ENCODE data around the gene LTB4R. TPM values are rescaled to one million over a fixed set of nuclear protein-coding genes. Genes with fewer than 3 reads are reported as not detected.

Gene LTB4R
- total and polyA plus RNA-seq, 10 donors = 13.9 to 50.4 (median 32.1) TPM

DNA sequence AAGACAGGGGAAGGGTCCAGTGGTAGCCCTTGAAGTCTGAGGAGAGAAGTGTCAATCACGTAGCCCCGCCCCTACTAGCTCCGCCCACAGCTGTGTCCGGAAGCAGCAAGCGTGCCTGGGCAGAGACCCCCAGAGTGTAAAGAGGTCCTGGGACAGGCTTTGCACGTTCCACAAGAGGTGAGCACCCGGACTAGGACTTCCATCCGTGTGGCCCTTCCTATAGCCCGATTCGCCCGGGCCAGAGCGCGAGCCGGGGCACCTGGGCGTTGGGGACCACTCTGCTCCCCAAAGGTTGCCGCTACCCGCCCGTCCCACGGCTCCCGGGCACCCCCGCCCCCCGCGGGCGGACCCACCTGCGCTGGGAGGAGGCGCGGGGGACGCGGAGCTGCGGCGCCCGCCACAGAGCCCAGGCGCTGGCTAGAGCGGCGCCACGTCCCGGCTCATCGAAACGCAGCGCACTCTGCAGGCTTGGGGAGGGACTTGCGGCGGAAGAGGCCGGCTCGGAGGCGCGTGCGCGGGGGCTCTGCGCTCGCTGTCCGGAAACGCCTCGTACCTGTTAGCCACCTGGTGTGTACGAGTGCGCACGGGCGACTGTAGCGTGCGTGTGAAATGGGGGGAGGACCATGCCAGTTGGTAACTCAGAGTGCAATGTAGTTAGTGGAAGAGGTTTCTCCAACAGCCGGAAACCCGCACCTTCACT is 40.0 kb upstream of the LTB4R start, which contains the start of gene RABGGTA:
TSS of gene RABGGTA (minus strand) at position 464 of the 700 bp plus-strand sequence. CDS start 482 bp downstream, outside the sequence.
- Histone ChIP-seq H3K27me3 (replicated peaks in 1 of 7) (no peaks in the 10 kb centered on the region), H3K4me1 (peaks cover 7 to 67% (median 50%) of the 10 kb centered on the region in 6 donors), H3K4me3 (peak within 1 kb of the TSS; percentile 46 to 82 (median 68)), H3K36me3 (peaks cover 0 to 40% (median 31%) of the 10 kb centered on the region in 6 donors), H3K9me3 (no peaks in the 10 kb centered on the region), H3K27ac (peak within 1 kb of the TSS; percentile 87 to 100 (median 99))
- intact Hi-C loops (cut with DNase I; ENCODE audit: low total_unique reads) = no loop called here
- WGBS, 5 donors = 0 to 1% (median 0%) methylated on average over 38 to 61 of the region's 61 CpGs
- peak; percentile 99 for DNase-seq
- TF ChIP-seq, protein P1, sequence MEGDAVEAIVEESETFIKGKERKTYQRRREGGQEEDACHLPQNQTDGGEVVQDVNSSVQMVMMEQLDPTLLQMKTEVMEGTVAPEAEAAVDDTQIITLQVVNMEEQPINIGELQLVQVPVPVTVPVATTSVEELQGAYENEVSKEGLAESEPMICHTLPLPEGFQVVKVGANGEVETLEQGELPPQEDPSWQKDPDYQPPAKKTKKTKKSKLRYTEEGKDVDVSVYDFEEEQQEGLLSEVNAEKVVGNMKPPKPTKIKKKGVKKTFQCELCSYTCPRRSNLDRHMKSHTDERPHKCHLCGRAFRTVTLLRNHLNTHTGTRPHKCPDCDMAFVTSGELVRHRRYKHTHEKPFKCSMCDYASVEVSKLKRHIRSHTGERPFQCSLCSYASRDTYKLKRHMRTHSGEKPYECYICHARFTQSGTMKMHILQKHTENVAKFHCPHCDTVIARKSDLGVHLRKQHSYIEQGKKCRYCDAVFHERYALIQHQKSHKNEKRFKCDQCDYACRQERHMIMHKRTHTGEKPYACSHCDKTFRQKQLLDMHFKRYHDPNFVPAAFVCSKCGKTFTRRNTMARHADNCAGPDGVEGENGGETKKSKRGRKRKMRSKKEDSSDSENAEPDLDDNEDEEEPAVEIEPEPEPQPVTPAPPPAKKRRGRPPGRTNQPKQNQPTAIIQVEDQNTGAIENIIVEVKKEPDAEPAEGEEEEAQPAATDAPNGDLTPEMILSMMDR (IDR thresholded peaks at IDR 0.05 in 8 of 11, conservative IDR thresholded peaks at IDR 0.05 in 3 of 11) = peak; percentile 63 to 93 (median 83)
- TF ChIP-seq POLR2AphosphoS5 (IDR thresholded peaks at IDR 0.05) (peak; percentile 93 to 96 (median 95)), POLR2A (IDR thresholded peaks at IDR 0.05) (peak; percentile 8 to 49 (median 48))

DNA sequence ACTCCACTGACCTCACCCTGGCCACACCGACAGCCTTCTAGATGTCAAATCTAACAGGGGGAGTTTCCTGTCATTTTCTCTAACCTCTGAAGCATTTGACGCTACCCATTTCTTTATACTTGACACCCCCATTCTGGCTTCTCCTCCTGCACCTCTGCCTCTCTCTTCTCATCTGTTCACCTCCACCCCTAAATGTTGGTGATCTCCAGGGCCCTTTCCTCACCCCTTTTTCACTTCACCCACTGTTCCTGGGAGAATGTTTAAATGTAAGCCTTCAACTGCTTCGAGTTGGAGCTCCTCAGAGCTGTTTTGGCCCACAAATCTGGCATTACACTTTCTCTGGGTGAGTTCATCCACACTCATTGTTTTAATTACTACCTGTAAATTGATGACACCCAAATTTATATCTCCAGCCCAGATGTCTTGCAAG is 39.5 kb upstream of the LTB4R start:
- Histone ChIP-seq H3K27me3 (replicated peaks in 1 of 7) (no peaks in the 10 kb centered on the region), H3K27ac (peak overlapping the region; percentile 87 to 100 (median 99)), H3K36me3 (peaks cover 0 to 34% (median 26%) of the 10 kb centered on the region in 6 donors), H3K4me3 (peak overlapping the region; percentile 46 to 82 (median 68)), H3K9me3 (no peaks in the 10 kb centered on the region), H3K4me1 (peaks cover 7 to 73% (median 55%) of the 10 kb centered on the region in 6 donors)
- no peak for DNase-seq
- 12 to 24% (median 20%) methylated on average over 3 of the region's 3 CpGs for WGBS, 5 donors
- intact Hi-C loops (cut with DNase I; ENCODE audit: low total_unique reads) = no loop called here
- TF ChIP-seq POLR2A (IDR thresholded peaks at IDR 0.05) = no peak

DNA sequence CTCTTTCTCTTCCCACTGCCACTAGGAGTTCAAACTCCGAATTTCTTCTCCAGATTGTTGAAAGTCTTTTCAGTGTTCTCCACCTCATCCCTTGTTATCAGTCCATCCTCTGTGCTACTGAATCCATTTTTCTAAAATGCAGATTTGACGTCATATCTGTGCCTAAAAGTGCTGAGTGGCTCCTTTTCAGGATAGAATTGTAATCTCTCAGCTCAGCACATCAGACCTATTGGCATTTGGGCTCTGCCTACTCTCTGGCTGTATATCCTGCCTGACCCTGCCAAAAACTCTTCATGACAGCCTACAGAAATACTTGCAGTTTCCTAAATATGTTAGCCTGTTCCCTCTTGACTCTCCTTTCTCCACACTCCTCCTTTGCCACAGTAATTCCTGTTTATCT is 38.8 kb upstream of the LTB4R start:
- 86 to 95% (median 91%) methylated on average over 2 of the region's 2 CpGs for WGBS, 5 donors
- peak overlapping the region; percentile 87 to 100 (median 99) for H3K27ac ChIP-seq
- DNase-seq = no peak

DNA sequence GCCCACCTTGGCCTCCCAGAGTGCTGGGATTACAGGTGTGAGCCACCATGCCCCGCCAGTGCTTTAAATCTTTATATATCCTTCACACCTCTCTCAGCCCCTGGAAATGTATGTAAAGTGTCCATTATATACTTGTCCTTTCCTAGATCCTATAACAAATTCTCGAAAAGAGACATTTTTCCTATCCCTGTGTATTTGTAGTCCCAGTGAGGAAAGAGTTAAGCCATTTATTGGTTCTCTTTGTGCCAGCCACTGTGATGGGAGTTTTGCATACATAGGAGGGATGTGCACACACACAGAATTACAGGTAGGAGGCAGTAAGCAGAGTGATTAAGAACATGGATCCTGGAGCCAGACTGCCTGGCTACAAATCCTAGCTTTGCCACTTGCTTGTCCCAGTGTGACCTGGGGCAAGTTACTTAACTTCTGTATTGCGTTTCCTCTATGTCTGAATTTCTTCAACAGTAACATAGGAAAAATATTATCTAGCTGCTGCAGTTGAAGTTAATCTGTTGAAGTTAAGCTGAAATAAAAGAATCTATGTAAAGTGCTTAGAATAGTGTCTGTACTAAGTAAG is 37.8 kb upstream of the LTB4R start:
- TF ChIP-seq, protein P1 (IDR thresholded peaks at IDR 0.05 in 8 of 11, conservative IDR thresholded peaks at IDR 0.05 in 3 of 11) = no peak
- TF ChIP-seq POLR2AphosphoS5 (IDR thresholded peaks at IDR 0.05) (no peak), POLR2A (IDR thresholded peaks at IDR 0.05) (no peak)
- Histone ChIP-seq H3K27ac (peak overlapping the region in 7 of 8 donors; percentile 58 to 100 (median 95)), H3K4me3 (no peak overlapping the region), H3K36me3 (peaks cover 0 to 17% (median 10%) of the 10 kb centered on the region in 6 donors), H3K4me1 (peaks cover 14 to 89% (median 71%) of the 10 kb centered on the region in 6 donors), H3K27me3 (replicated peaks in 1 of 7) (no peaks in the 10 kb centered on the region), H3K9me3 (no peaks in the 10 kb centered on the region)
- 52 to 85% (median 74%) methylated on average over 3 of the region's 3 CpGs for WGBS, 5 donors
- intact Hi-C loops (cut with DNase I; ENCODE audit: low total_unique reads) = no loop called here
- DNase-seq = no peak

More for the DNA sequence above, 38.8 kb upstream of the LTB4R start:
- Histone ChIP-seq H3K36me3 (peaks cover 0 to 28% (median 20%) of the 10 kb centered on the region in 6 donors), H3K4me3 (no peak overlapping the region), H3K9me3 (no peaks in the 10 kb centered on the region), H3K27me3 (replicated peaks in 1 of 7) (no peaks in the 10 kb centered on the region), H3K4me1 (peaks cover 11 to 79% (median 61%) of the 10 kb centered on the region in 6 donors)
- TF ChIP-seq, protein P1 (IDR thresholded peaks at IDR 0.05 in 8 of 11, conservative IDR thresholded peaks at IDR 0.05 in 3 of 11) = no peak
- TF ChIP-seq POLR2AphosphoS5 (IDR thresholded peaks at IDR 0.05) = no peak
- intact Hi-C loops (cut with DNase I; ENCODE audit: low total_unique reads) = no loop called here

Data from spleen (tissue), 11 donors.